Cardiac ventricle fibroblast (primary cell): ENCODE data around the gene ZBBX. TPM values are rescaled to one million over a fixed set of nuclear protein-coding genes. Genes with fewer than 3 reads are reported as not detected.

Experiments used
- total RNA-seq: library from RNA; depleted of rRNA; stranded (reverse); fragments of >200 nt; gene quantifications from 2 replicates; pipeline ENCODE4 v1.2.3, GENCODE V29; 2015

ZBBX gene
- not detected in 2 replicates for total RNA-seq

GRCh38 chr3:167380004-167380689 is at the start of gene ZBBX:
Gene ZBBX, minus strand, starts transcription at chr3:167380297. Its CDS starts 7,396 bp downstream, at chr3:167372901.

Other genes with a start within 250 kb of the ZBBX start
- not detected in 2 replicates for gene SERPINI2, start 93.7 kb upstream of the ZBBX start, total RNA-seq